ENCODE data around the gene GP1BA.
"Not testable (repeated sequence)": the region's sequence is repeated elsewhere in the genome, so short reads cannot be mapped to it uniquely, and the experiment has no call there.

The GP1BA gene

DNA sequence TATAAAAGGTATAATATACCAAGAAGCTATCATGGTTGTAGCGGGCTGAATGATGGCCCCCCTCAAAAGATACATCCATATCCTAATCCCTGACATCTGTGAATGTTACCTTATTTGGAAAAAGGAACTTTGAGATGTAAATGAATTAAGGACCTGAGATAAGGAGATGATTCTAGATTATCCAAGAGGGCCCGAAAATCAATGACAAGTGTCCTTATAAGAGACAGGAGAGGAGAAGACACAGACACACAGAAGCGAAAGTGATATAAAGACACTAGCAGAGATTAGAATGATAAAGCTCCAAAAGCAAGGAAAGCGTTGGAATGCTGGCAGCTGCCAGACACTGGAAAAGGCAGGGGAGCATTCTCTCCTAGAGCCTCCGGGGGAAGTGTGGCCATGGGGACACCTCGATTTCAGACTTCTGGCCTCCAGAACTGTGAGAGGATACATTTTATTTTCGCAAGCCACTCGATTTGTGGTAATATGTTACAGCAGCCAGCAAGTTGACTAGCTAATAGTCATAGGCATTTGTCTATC lies 12.5 kb upstream of the GP1BA start:
- Histone ChIP-seq H3K9me3 (no peaks in the 10 kb centered on the region), H3K36me3 (no peaks in the 10 kb centered on the region), H3K4me1 (ENCODE audit: control insufficient read depth in 1 of 2, insufficient read depth in 1 of 2, low read depth in 1 of 2, low read length in 1 of 2) (peaks cover 9 to 11% of the 10 kb centered on the region in 2 experiments), H3K4me3 (ENCODE audit: low read depth in 1 of 2, low read length in 1 of 2) (no peak overlapping the region), H3K27me3 (no peaks in the 10 kb centered on the region), H3K27ac (peak overlapping the region; percentile 39)
- TF ChIP-seq, protein P1, sequence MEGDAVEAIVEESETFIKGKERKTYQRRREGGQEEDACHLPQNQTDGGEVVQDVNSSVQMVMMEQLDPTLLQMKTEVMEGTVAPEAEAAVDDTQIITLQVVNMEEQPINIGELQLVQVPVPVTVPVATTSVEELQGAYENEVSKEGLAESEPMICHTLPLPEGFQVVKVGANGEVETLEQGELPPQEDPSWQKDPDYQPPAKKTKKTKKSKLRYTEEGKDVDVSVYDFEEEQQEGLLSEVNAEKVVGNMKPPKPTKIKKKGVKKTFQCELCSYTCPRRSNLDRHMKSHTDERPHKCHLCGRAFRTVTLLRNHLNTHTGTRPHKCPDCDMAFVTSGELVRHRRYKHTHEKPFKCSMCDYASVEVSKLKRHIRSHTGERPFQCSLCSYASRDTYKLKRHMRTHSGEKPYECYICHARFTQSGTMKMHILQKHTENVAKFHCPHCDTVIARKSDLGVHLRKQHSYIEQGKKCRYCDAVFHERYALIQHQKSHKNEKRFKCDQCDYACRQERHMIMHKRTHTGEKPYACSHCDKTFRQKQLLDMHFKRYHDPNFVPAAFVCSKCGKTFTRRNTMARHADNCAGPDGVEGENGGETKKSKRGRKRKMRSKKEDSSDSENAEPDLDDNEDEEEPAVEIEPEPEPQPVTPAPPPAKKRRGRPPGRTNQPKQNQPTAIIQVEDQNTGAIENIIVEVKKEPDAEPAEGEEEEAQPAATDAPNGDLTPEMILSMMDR (IDR thresholded peaks at IDR 0.05), result no peak

DNA sequence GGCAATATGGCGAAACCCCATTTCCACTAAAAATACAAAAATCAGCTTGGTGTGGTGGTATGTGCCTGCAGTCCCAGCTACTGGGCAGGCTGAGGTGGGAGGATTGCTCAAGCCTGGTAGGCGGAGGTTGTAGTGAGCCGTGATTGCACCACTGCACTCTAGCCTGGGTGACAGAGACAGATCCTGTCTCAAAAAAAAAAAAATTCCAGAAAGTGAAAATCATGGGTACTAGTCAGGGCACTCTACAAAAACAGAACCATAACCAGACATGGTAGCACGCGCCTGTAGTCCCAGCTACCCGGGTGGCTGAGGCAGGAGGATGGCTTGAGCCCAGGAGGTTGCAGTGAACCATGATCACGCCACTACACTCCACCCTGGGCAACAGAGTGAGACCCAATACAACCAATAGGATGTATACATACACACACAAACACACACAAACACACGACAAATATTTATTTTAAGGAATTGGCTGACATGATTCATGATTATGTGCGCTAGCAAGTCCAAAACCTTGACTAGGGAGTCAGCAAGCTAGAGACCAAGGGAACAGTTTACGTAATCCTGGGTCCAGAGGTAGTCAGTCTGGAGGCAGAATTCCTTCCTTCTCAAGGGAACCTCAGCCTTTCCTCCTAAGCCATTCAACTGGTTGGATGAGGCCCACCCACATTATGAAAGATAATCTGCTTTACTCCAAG lies 11.6 kb upstream of the GP1BA start:
- no peaks in the 10 kb centered on the region for H3K36me3 ChIP-seq
- no peaks in the 10 kb centered on the region for H3K27me3 ChIP-seq
- no peaks in the 10 kb centered on the region for H3K9me3 ChIP-seq
- TF ChIP-seq, protein P1 (IDR thresholded peaks at IDR 0.05), result no peak
- no peak overlapping the region for H3K4me3 ChIP-seq (ENCODE audit: low read depth in 1 of 2, low read length in 1 of 2)
- peak overlapping the region; percentile 39 for H3K27ac ChIP-seq
- peaks cover 9 to 11% of the 10 kb centered on the region in 2 experiments for H3K4me1 ChIP-seq (ENCODE audit: control insufficient read depth in 1 of 2, insufficient read depth in 1 of 2, low read depth in 1 of 2, low read length in 1 of 2)

DNA sequence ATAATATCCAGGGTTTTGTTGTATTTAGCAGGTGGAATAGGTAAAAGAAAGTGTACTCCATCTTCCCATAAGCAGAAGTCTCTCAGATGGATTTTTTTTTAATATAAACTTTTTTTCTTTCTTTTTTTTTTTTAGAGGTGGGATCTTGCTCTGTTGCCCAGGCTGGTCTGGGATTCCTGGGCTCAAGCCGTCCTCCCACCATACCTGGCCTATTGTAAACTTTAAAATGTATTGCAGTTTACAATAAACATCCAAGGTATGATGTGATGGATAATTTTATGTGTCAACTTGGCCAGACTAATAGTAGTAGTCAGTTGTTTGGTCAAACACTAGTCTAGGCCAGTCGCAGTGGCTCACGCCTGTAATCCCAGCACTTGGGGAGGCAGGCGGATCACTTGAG lies 10.8 kb upstream of the GP1BA start:
- Histone ChIP-seq H3K9me3 (no peaks in the 10 kb centered on the region), H3K4me3 (ENCODE audit: low read depth in 1 of 2, low read length in 1 of 2) (no peak overlapping the region), H3K27ac (no peak overlapping the region), H3K27me3 (no peaks in the 10 kb centered on the region), H3K4me1 (ENCODE audit: control insufficient read depth in 1 of 2, insufficient read depth in 1 of 2, low read depth in 1 of 2, low read length in 1 of 2) (peaks cover 9 to 11% of the 10 kb centered on the region in 2 experiments), H3K36me3 (no peaks in the 10 kb centered on the region)
- TF ChIP-seq, protein P1 (IDR thresholded peaks at IDR 0.05), result no peak

DNA sequence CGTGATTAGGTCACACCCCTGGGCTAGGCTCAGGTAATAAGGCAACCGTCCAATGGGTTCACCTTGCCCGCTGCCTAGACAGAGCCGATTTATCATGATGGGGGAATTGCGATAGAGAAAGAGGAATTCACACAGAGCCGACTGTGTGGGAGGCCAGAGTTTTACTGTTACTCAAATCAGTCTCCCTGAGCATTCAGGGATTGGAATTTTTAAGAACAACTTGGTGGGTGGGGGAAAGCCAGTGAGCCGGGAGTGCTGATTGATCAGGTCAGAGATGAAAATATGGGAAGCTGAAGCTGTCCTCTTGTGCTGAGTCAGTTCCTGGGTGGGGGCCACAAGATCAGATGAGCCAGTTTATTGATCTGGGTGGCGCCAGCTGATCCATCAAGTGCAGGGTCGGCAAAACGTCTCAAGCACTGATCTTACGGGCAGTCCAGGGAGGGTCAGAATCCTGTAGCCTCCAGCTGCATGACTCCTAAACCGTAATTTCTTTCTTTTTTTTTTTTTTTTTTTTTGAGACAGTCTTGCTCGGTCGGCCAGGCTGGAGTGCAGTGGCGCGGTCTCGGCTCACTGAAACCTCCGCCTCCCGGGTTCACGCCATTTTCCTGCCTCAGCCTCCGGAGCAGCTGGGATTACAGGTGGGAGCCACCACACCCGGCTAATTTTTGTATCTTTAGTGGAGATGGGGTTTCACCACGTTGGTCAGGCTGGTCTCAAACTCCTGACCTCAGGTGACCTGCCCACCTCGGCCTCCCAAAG lies 5.3 kb upstream of the GP1BA start:
- H3K9me3 ChIP-seq; H3K27me3 ChIP-seq; H3K36me3 ChIP-seq; H3K4me3 ChIP-seq (ENCODE audit: low read depth in 1 of 2, low read length in 1 of 2); H3K27ac ChIP-seq; H3K4me1 ChIP-seq (ENCODE audit: control insufficient read depth in 1 of 2, insufficient read depth in 1 of 2, low read depth in 1 of 2, low read length in 1 of 2): not testable (repeated sequence)

DNA sequence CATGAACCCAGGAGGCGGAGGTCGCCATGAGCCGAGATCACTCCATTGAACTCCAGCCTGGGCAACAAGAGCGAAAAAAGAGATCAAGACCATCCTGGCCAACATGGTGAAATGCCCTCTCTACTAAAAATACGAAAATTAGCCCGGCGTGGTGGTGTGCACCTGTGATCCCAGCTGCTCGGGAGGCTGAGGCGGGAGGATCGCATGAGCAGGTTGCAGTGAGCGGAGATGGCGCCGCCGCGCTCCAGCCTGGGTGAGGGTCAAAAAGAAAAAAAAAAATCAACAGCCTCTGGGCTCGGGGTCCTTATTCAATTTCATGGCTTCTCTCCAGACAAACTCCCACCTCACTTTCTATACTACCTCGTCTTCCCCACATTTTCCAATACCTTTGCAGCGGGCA lies 3.2 kb upstream of the GP1BA start:
- H3K4me1 ChIP-seq (ENCODE audit: control insufficient read depth in 1 of 2, insufficient read depth in 1 of 2, low read depth in 1 of 2, low read length in 1 of 2), result peaks cover 1 to 14% of the 10 kb centered on the region in 2 experiments
- H3K4me3 ChIP-seq (ENCODE audit: low read depth in 1 of 2, low read length in 1 of 2), result no peak overlapping the region
- TF ChIP-seq, protein P1 (IDR thresholded peaks at IDR 0.05), result no peak
- peaks cover 9% of the 10 kb centered on the region for H3K27me3 ChIP-seq
- H3K9me3 ChIP-seq, result no peaks in the 10 kb centered on the region
- no peak overlapping the region for H3K27ac ChIP-seq
- peaks cover 4% of the 10 kb centered on the region for H3K36me3 ChIP-seq

DNA sequence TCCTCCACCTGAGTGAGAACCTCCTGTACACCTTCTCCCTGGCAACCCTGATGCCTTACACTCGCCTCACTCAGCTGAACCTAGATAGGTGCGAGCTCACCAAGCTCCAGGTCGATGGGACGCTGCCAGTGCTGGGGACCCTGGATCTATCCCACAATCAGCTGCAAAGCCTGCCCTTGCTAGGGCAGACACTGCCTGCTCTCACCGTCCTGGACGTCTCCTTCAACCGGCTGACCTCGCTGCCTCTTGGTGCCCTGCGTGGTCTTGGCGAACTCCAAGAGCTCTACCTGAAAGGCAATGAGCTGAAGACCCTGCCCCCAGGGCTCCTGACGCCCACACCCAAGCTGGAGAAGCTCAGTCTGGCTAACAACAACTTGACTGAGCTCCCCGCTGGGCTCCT lies 679 bp downstream of the GP1BA start:
- peaks cover 11 to 24% of the 10 kb centered on the region in 2 experiments for H3K4me1 ChIP-seq (ENCODE audit: control insufficient read depth in 1 of 2, insufficient read depth in 1 of 2, low read depth in 1 of 2, low read length in 1 of 2)
- peaks cover 24% of the 10 kb centered on the region for H3K36me3 ChIP-seq
- H3K4me3 ChIP-seq (ENCODE audit: low read depth in 1 of 2, low read length in 1 of 2), result no peak overlapping the region
- peaks cover 16% of the 10 kb centered on the region for H3K27me3 ChIP-seq
- H3K27ac ChIP-seq, result no peak overlapping the region
- TF ChIP-seq, protein P1 (IDR thresholded peaks at IDR 0.05), result no peak
- no peaks in the 10 kb centered on the region for H3K9me3 ChIP-seq
